Measurements from ENCODE around the gene NSMF.

The NSMF gene

GRCh38 chr9:137431416-137431931 is 27.7 kb downstream of the NSMF start:
- Histone ChIP-seq H2AFZ (ENCODE audit: low read depth) (no peak overlapping the region), H3K9ac (no peak overlapping the region), H3K4me2 (no peak overlapping the region), H3K4me3 (IDR thresholded peaks at IDR 0.05; ENCODE audit: insufficient read depth, low read depth, low read length) (no peak overlapping the region), H4K20me1 (ENCODE audit: insufficient read depth) (no peaks in the 10 kb centered on the region), H3K79me2 (ENCODE audit: insufficient read depth, low read depth) (no peaks in the 10 kb centered on the region), H3K36me3 (ENCODE audit: insufficient read depth) (no peaks in the 10 kb centered on the region), H3K27ac (no peak overlapping the region), H3K4me1 (ENCODE audit: low read depth, poor library complexity, severe bottlenecking) (peaks cover 6% of the 10 kb centered on the region), H3K27me3 (ENCODE audit: insufficient read depth, low read depth) (peaks cover 58% of the 10 kb centered on the region)
- no peak for TF ChIP-seq CTCF (conservative IDR thresholded peaks at IDR 0.05; ENCODE audit: low read depth, low read length)

- Histone ChIP-seq H3K36me3 (ENCODE audit: insufficient read depth) (no peaks in the 10 kb centered on the region), H3K4me1 (ENCODE audit: low read depth, poor library complexity, severe bottlenecking) (peaks cover 6% of the 10 kb centered on the region), H3K9ac (no peak overlapping the region), H2AFZ (ENCODE audit: low read depth) (no peak overlapping the region), H3K79me2 (ENCODE audit: insufficient read depth, low read depth) (no peaks in the 10 kb centered on the region), H4K20me1 (ENCODE audit: insufficient read depth) (no peaks in the 10 kb centered on the region), H3K4me3 (IDR thresholded peaks at IDR 0.05; ENCODE audit: insufficient read depth, low read depth, low read length) (no peak overlapping the region), H3K27ac (no peak overlapping the region), H3K4me2 (no peak overlapping the region; the same call in 1 of the 2 replicates), H3K27me3 (ENCODE audit: insufficient read depth, low read depth) (peaks cover 53% of the 10 kb centered on the region)
- no peak for TF ChIP-seq CTCF (conservative IDR thresholded peaks at IDR 0.05; ENCODE audit: low read depth, low read length)
Measured at GRCh38 chr9:137430723-137431415, 28.3 kb downstream of the NSMF start.

DNA sequence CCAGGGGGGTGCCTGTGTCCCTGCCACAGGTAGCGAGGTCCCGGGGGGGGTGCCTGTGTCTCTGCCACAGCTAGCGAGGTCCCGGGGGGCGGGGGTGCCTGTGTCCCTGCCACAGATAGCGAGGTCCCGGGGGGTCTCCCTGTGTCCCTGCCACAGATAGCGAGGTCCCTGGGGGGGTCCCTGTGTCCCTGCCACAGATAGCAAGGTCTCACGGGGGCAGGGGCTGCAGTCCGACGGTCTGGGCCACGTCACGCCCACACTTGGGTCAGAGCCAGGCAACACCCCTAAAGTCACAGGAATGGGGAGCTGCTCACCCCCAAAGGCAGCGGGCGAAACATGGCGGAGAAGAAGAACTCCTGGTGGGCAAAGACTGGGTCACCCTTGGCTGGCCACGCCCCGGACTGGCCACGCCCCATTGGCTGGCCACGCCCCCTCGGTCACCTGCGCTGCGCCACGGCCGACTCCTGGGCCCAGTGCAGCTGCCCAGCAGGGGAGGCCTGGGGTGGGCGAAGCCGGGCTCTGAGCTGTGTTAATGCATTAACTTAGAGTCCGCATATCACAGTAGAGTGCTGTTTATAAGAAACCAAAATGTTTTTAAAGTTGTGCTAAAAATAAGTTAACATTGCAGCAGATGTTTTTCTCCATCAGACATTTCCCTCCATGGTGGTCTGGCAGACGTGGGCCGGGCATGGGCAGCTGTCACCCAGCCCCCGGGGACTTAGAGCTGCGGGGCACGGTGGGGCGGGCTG is 29.0 kb downstream of the NSMF start:
- Histone ChIP-seq H3K4me1 (ENCODE audit: low read depth, poor library complexity, severe bottlenecking) (peaks cover 10% of the 10 kb centered on the region), H3K36me3 (ENCODE audit: insufficient read depth) (no peaks in the 10 kb centered on the region)

DNA sequence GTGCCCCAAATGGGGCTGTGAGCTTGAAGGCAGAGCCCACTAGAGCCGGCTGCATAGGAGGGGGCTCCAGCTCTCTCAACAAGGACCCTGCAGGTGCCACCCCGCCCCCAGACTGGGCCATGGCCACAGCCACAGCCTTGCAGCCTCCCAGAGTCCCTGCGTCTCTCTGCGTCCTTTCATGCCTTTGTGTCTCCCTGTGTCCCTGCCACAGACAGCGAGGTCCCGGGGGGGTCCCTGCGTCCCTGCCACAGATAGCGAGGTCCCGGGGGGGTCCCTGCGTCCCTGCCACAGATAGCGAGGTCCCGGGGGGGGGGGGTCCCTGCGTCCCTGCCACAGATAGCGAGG is 29.6 kb downstream of the NSMF start:
- TF ChIP-seq CTCF (conservative IDR thresholded peaks at IDR 0.05; ENCODE audit: low read depth, low read length), result no peak
- H3K27me3 ChIP-seq (ENCODE audit: insufficient read depth, low read depth), result peaks cover 50% of the 10 kb centered on the region
- no peaks in the 10 kb centered on the region for H4K20me1 ChIP-seq (ENCODE audit: insufficient read depth)
- no peaks in the 10 kb centered on the region for H3K36me3 ChIP-seq (ENCODE audit: insufficient read depth)
- no peak overlapping the region for H3K27ac ChIP-seq
- no peak overlapping the region for H2AFZ ChIP-seq (ENCODE audit: low read depth)
- no peak overlapping the region for H3K4me2 ChIP-seq
- H3K4me1 ChIP-seq (ENCODE audit: low read depth, poor library complexity, severe bottlenecking), result peaks cover 16% of the 10 kb centered on the region
- no peaks in the 10 kb centered on the region for H3K79me2 ChIP-seq (ENCODE audit: insufficient read depth, low read depth)
- H3K9ac ChIP-seq, result no peak overlapping the region
- H3K4me3 ChIP-seq (IDR thresholded peaks at IDR 0.05; ENCODE audit: insufficient read depth, low read depth, low read length), result no peak overlapping the region

More for the DNA sequence above, 29.0 kb downstream of the NSMF start:
- no peak overlapping the region for H2AFZ ChIP-seq (ENCODE audit: low read depth)
- no peak overlapping the region; the same call in 1 of the 2 replicates for H3K4me2 ChIP-seq
- peaks cover 49% of the 10 kb centered on the region for H3K27me3 ChIP-seq (ENCODE audit: insufficient read depth, low read depth)
- TF ChIP-seq CTCF (conservative IDR thresholded peaks at IDR 0.05; ENCODE audit: low read depth, low read length), result no peak
- H3K4me3 ChIP-seq (IDR thresholded peaks at IDR 0.05; ENCODE audit: insufficient read depth, low read depth, low read length), result no peak overlapping the region
- no peak overlapping the region for H3K27ac ChIP-seq
- H4K20me1 ChIP-seq (ENCODE audit: insufficient read depth), result no peaks in the 10 kb centered on the region
- H3K79me2 ChIP-seq (ENCODE audit: insufficient read depth, low read depth), result no peaks in the 10 kb centered on the region
- no peak overlapping the region for H3K9ac ChIP-seq

All from KMS-11 (cell line).